PC-9 (cell line): ENCODE measurements around the gene CHP1.
"Not testable (repeated sequence)": the region's sequence is repeated elsewhere in the genome, so short reads cannot be mapped to it uniquely, and the experiment has no call there.

ENCODE experiments used
- CTCF ChIP-seq: fragments of 200-600 bp; sonication (generic); conservative IDR thresholded peaks from 2 replicates; pipeline ENCODE4 v1.6.1; 2017; ENCODE audit warnings: mixed run types, antibody characterized with exemption, mild to moderate bottlenecking, moderate library complexity
- EZH2 ChIP-seq: fragments of 200-600 bp; sonication (generic); IDR thresholded peaks from 2 replicates; pipeline ENCODE4 v1.8.0; 2017; ENCODE audit warnings: antibody characterized with exemption, low read depth

GRCh38 chr15:41282436-41282835, 51.4 kb downstream of the CHP1 start:
- not testable (repeated sequence) for TF ChIP-seq CTCF, EZH2
